LNCAP (cell line): ENCODE measurements around the gene BEAN1.

Experiments
- TF ChIP-seq, protein P1 (sequence below): fragments of 450-650 bp; IDR thresholded peaks from 2 replicates; pipeline ENCODE4 v1.5.1; 2017; ENCODE audit warnings: mild to moderate bottlenecking

Gene BEAN1

DNA sequence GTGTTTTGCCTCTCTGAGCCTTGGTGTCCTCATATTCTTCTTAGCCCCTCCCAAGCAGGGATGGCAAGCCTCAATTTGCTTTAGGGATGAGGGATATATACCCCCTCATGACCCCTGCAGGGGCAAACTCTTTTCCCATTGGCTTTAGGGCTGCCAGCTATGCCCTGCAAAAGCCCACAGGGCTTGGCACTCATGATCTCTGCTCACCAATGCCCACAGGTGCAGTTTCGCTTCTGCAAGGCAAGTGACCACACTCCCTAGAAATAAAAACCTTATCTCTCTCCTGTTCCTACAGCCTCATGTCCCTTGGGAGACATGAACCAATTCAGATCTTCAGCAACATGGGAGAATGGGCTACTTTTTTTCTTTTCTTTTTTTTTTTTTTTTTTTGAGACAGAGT, 8.8 kb downstream of the BEAN1 start:
- TF ChIP-seq, protein P1, sequence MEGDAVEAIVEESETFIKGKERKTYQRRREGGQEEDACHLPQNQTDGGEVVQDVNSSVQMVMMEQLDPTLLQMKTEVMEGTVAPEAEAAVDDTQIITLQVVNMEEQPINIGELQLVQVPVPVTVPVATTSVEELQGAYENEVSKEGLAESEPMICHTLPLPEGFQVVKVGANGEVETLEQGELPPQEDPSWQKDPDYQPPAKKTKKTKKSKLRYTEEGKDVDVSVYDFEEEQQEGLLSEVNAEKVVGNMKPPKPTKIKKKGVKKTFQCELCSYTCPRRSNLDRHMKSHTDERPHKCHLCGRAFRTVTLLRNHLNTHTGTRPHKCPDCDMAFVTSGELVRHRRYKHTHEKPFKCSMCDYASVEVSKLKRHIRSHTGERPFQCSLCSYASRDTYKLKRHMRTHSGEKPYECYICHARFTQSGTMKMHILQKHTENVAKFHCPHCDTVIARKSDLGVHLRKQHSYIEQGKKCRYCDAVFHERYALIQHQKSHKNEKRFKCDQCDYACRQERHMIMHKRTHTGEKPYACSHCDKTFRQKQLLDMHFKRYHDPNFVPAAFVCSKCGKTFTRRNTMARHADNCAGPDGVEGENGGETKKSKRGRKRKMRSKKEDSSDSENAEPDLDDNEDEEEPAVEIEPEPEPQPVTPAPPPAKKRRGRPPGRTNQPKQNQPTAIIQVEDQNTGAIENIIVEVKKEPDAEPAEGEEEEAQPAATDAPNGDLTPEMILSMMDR: no peak

DNA sequence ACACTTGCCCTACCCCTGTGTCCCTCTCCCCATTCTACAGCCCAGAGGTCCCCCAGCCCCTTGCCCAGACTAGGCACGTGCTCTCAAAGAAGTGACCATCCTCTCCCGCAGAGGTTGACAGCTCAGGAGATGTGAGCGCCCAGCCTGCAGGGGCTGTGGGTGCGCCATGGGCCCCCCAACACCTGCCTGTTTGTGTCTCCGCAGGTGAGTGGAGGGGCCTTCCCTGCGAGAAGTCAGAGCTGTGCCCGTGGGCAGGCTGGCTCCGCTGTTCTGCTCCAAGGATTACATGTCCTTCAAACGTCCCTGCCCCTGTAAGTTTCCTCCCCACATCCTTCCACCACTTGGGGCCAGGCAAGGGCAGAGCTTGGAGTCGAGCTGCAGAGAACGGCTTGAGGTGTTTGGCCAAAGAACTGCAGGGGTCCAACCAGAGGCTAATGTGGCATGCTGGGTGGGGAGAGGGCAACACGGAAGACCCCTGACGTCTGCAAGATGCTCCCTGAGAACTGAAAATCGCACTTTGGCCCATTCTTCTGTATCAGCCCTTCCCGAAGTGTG, 10.4 kb downstream of the BEAN1 start:
- TF ChIP-seq, protein P1: no peak

DNA sequence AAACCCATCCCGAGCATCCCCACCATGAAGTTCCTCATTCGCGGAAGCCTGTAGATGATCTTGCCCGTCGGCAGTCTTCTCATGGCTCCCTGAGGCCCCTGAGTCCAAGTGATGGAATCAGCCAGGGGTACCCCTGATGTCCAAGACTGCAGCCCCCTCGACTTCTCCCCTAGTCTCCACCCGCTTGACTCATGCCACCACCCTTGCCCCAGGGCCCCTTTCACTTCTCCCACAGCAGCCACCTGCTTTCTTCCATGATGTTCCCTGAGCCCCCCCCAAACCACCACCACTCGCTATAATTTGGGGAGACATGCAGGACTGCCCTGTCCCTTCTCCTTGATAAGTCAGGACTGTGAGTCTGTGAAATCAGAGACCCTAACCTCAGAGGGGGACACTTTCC, 11.4 kb downstream of the BEAN1 start:
- TF ChIP-seq, protein P1: no peak

GRCh38 chr16:66439051-66439730, 12.1 kb downstream of the BEAN1 start:
- TF ChIP-seq, protein P1: no peak

- TF ChIP-seq, protein P1: no peak
Observed at GRCh38 chr16:66440271-66440802, 13.2 kb downstream of the BEAN1 start.

GRCh38 chr16:66440970-66441369, 13.9 kb downstream of the BEAN1 start:
- TF ChIP-seq, protein P1: no peak

- TF ChIP-seq, protein P1: no peak
Observed at GRCh38 chr16:66441586-66442375, 14.7 kb downstream of the BEAN1 start.
